ENCODE measurements around the gene ZBTB12.
"Not testable (repeated sequence)": the region's sequence is repeated elsewhere in the genome, so short reads cannot be mapped to it uniquely, and the experiment has no call there.

Gene ZBTB12

GRCh38 chr6:31920811-31921210 lies 18.9 kb upstream of the ZBTB12 start:
- DNase-seq (ENCODE audit: low read depth in 2 of 2) = no peak

GRCh38 chr6:31919624-31920303 lies 17.9 kb upstream of the ZBTB12 start:
- no peak for DNase-seq (ENCODE audit: low read depth in 2 of 2)

GRCh38 chr6:31918069-31918720 lies 16.3 kb upstream of the ZBTB12 start:
- DNase-seq (ENCODE audit: low read depth in 2 of 2) = no peak

GRCh38 chr6:31915756-31916155 lies 13.9 kb upstream of the ZBTB12 start:
- DNase-seq (ENCODE audit: low read depth in 2 of 2) = no peak

GRCh38 chr6:31915351-31915750 lies 13.5 kb upstream of the ZBTB12 start:
- DNase-seq (ENCODE audit: low read depth in 2 of 2) = no peak

GRCh38 chr6:31911826-31912585 lies 10.1 kb upstream of the ZBTB12 start:
- no peak for DNase-seq (ENCODE audit: low read depth in 2 of 2)

- DNase-seq (ENCODE audit: low read depth in 2 of 2) = not testable (repeated sequence)
These were observed 7.4 kb upstream of the ZBTB12 start for GRCh38 chr6:31909298-31909697.

GRCh38 chr6:31908791-31909190 lies 6.9 kb upstream of the ZBTB12 start:
- DNase-seq (ENCODE audit: low read depth in 2 of 2) = no peak

- DNase-seq (ENCODE audit: low read depth in 2 of 2) = not testable (repeated sequence)
These were observed 6.4 kb upstream of the ZBTB12 start for GRCh38 chr6:31908255-31908654.

GRCh38 chr6:31907158-31907813 lies 5.4 kb upstream of the ZBTB12 start:
- no peak for DNase-seq (ENCODE audit: low read depth in 2 of 2)

GRCh38 chr6:31906727-31907126 lies 4.8 kb upstream of the ZBTB12 start:
- not testable (repeated sequence) for DNase-seq (ENCODE audit: low read depth in 2 of 2)

- no peak for DNase-seq (ENCODE audit: low read depth in 2 of 2)
These were observed 4.2 kb upstream of the ZBTB12 start for GRCh38 chr6:31906122-31906521.

- DNase-seq (ENCODE audit: low read depth in 2 of 2) = no peak
These were observed 3.2 kb upstream of the ZBTB12 start for GRCh38 chr6:31905041-31905440.

- no peak for DNase-seq (ENCODE audit: low read depth in 2 of 2)
These were observed 2.1 kb upstream of the ZBTB12 start for GRCh38 chr6:31903957-31904356.

- DNase-seq (ENCODE audit: low read depth in 2 of 2) = peak in 1 of 2 experiments; percentile 61
These were observed 402 bp downstream of the ZBTB12 start for GRCh38 chr6:31901415-31901952.

GRCh38 chr6:31900917-31901414 lies 920 bp downstream of the ZBTB12 start:
- no peak for DNase-seq (ENCODE audit: low read depth in 2 of 2)

- no peak for DNase-seq (ENCODE audit: low read depth in 2 of 2)
These were observed 1.8 kb downstream of the ZBTB12 start for GRCh38 chr6:31899882-31900722.

GRCh38 chr6:31899215-31899614 lies 2.7 kb downstream of the ZBTB12 start:
- no peak for DNase-seq (ENCODE audit: low read depth in 2 of 2)

- no peak for DNase-seq (ENCODE audit: low read depth in 2 of 2)
These were observed 3.4 kb downstream of the ZBTB12 start for GRCh38 chr6:31898383-31899011.

- DNase-seq (ENCODE audit: low read depth in 2 of 2) = peak; percentile 66 to 78
These were observed 4.1 kb downstream of the ZBTB12 start, which contains the start of gene EHMT2 for GRCh38 chr6:31897612-31898382. Gene EHMT2, minus strand, starts transcription at chr6:31897698. Its CDS starts 21 bp downstream, at chr6:31897677.

All from stimulated activated CD4-positive, alpha-beta T cell treated with anti-CD3 and anti-CD28 coated beads, Interleukin-12 subunit alpha, Interleukin-12 subunit beta, amount 100 ng/mL, for 24 hours (primary cell).